Trophoblast cell (in vitro differentiated cells and primary cell): ENCODE data around the gene DSCAM.

Source experiments
- DNase-seq, 2 donors: peaks; one replicate each; pipeline ENCODE4 v3.0.0-alpha.2; 2016
- H2AFZ ChIP-seq: 2 replicates; pipeline ENCODE4 v1.6.1; 2013; ENCODE audit warnings: low read length, moderate library complexity, mild to moderate bottlenecking; ENCODE audit not compliant: insufficient read depth, poor library complexity
- H2AK5ac ChIP-seq: 2 replicates; pipeline ENCODE4 v1.6.1; 2013; ENCODE audit warnings: mild to moderate bottlenecking, low read length
- H2BK120ac ChIP-seq: 2 replicates; pipeline ENCODE4 v1.6.1; 2013; ENCODE audit warnings: low read length, mild to moderate bottlenecking, moderate library complexity; ENCODE audit not compliant: insufficient read depth, poor library complexity
- H2BK12ac ChIP-seq: 2 replicates; pipeline ENCODE4 v1.6.1; 2013; ENCODE audit warnings: mild to moderate bottlenecking, low read length, moderate library complexity
- H2BK5ac ChIP-seq: 2 replicates; pipeline ENCODE4 v1.6.1; 2013; ENCODE audit warnings: low read length, low read depth, moderate library complexity, mild to moderate bottlenecking; ENCODE audit not compliant: poor library complexity
- H3K14ac ChIP-seq: 2 replicates; pipeline ENCODE4 v1.6.1; 2013; ENCODE audit warnings: mild to moderate bottlenecking, low read length
- H3K18ac ChIP-seq: 2 replicates; pipeline ENCODE4 v1.6.1; 2013; ENCODE audit warnings: mild to moderate bottlenecking, low read length
- H3K23ac ChIP-seq: 2 replicates; pipeline ENCODE4 v1.6.1; 2013; ENCODE audit warnings: low read length
- H3K27ac ChIP-seq: 2 replicates; pipeline ENCODE4 v1.5.1; 2013; ENCODE audit warnings: low read depth, mild to moderate bottlenecking, inconsistent platforms, low read length, moderate library complexity
- H3K27me3 ChIP-seq: 2 replicates; pipeline ENCODE4 v1.6.1; 2013; ENCODE audit warnings: inconsistent platforms, mild to moderate bottlenecking, low read length, moderate library complexity; ENCODE audit not compliant: insufficient read depth
- H3K36me3 ChIP-seq, 2 experiments: 1 replicate in 1 of 2; 2 replicates in 1 of 2; pipeline ENCODE4 v1.6.1; 2013; ENCODE audit warnings: low read length in 2 of 2, mild to moderate bottlenecking in 2 of 2, moderate library complexity in 1 of 2; ENCODE audit not compliant: insufficient read depth in 2 of 2, control insufficient read depth in 1 of 2
- H3K4ac ChIP-seq: 2 replicates; pipeline ENCODE4 v1.6.1; 2013; ENCODE audit warnings: low read depth, mild to moderate bottlenecking, low read length, moderate library complexity
- H3K4me1 ChIP-seq, 2 experiments: 1 replicate in 1 of 2; 2 replicates in 1 of 2; pipeline ENCODE4 v1.6.1; 2013; ENCODE audit warnings: low read length in 2 of 2, mild to moderate bottlenecking in 2 of 2, moderate library complexity in 1 of 2; ENCODE audit not compliant: insufficient read depth in 2 of 2, control insufficient read depth in 1 of 2
- H3K4me2 ChIP-seq: 2 replicates; pipeline ENCODE4 v1.6.1; 2013; ENCODE audit warnings: inconsistent platforms, mild to moderate bottlenecking, low read length, moderate library complexity
- H3K4me3 ChIP-seq: 2 replicates; pipeline ENCODE4 v1.5.1; 2013; ENCODE audit warnings: mild to moderate bottlenecking, low read depth, low read length, inconsistent platforms
- H3K79me1 ChIP-seq: one replicate; pipeline ENCODE4 v1.6.1; 2013; ENCODE audit warnings: low read length
- H3K79me2 ChIP-seq: 2 replicates; pipeline ENCODE4 v1.6.1; 2013; ENCODE audit warnings: low read length, mild to moderate bottlenecking; ENCODE audit not compliant: control insufficient read depth, insufficient read depth, poor library complexity
- H3K9ac ChIP-seq: 2 replicates; pipeline ENCODE4 v1.6.1; 2013; ENCODE audit warnings: mild to moderate bottlenecking, low read length
- H3K9me3 ChIP-seq: 2 replicates; pipeline ENCODE4 v1.6.1; 2013; ENCODE audit warnings: low read depth, mild to moderate bottlenecking, control low read depth, inconsistent platforms, low read length; ENCODE audit not compliant: insufficient read depth
- H4K12ac ChIP-seq: 2 replicates; pipeline ENCODE4 v1.6.1; 2013; ENCODE audit warnings: low read depth, mild to moderate bottlenecking, low read length, moderate library complexity
- H4K8ac ChIP-seq: 2 replicates; pipeline ENCODE4 v1.6.1; 2013; ENCODE audit warnings: low read depth, mild to moderate bottlenecking, low read length, moderate library complexity
- H4K91ac ChIP-seq: one replicate; pipeline ENCODE4 v1.6.1; 2013; ENCODE audit warnings: low read depth, mild to moderate bottlenecking, low read length, moderate library complexity
- WGBS: extraction: QIAGEN DNeasy Blood & Tissue Kit; methylation state at CpG from one replicate; pipeline ENCODE4 v1.1.7; 2013; ENCODE audit warnings: missing lambda C conversion rate; ENCODE audit not compliant: insufficient read length, insufficient coverage; ENCODE audit errors: extremely low coverage; 5-methylcytosine and 5-hydroxymethylcytosine counted together

The DSCAM gene

DNA sequence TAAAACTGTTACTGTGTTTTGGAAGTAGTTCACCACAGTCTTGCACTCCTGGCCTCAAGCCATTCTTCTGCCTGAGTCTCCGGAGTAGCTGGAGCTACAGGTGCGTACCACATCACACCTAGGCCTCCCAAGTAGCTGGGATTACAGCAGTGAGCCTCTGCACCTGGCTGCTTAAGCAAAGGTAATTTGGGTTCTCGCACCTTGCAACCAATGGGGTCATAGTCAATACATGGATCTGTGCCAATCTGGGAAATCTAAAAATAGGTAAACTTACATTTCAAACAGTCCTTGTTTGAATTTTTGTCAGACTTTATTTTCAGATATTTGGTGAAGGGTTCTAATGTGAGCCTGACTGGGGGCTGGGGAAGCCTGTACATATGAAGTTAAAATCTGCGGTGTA lies 513.2 kb downstream of the DSCAM start:
- H3K4me2 ChIP-seq = no peak overlapping the region
- H3K36me3 ChIP-seq = no peaks in the 10 kb centered on the region
- H2BK5ac ChIP-seq = no peak overlapping the region
- no peak for DNase-seq
- H3K27ac ChIP-seq = no peak overlapping the region
- no peak overlapping the region for H2BK12ac ChIP-seq
- H3K4ac ChIP-seq = no peak overlapping the region
- H3K18ac ChIP-seq = no peak overlapping the region
- no peak overlapping the region for H4K91ac ChIP-seq
- H3K9ac ChIP-seq = no peak overlapping the region
- no peak overlapping the region for H3K14ac ChIP-seq
- no peaks in the 10 kb centered on the region for H3K79me2 ChIP-seq
- no peaks in the 10 kb centered on the region for H3K4me1 ChIP-seq
- H3K9me3 ChIP-seq = peaks cover 2% of the 10 kb centered on the region
- no peak overlapping the region for H2AK5ac ChIP-seq
- H3K79me1 ChIP-seq = no peaks in the 10 kb centered on the region
- no peak overlapping the region for H4K8ac ChIP-seq
- H2BK120ac ChIP-seq = no peak overlapping the region
- no peak overlapping the region for H2AFZ ChIP-seq
- no CpG with 5 or more reads among the region's 4 CpGs for WGBS
- H3K27me3 ChIP-seq = no peaks in the 10 kb centered on the region
- H3K4me3 ChIP-seq = no peak overlapping the region
- H4K12ac ChIP-seq = no peak overlapping the region
- H3K23ac ChIP-seq = no peak overlapping the region

DNA sequence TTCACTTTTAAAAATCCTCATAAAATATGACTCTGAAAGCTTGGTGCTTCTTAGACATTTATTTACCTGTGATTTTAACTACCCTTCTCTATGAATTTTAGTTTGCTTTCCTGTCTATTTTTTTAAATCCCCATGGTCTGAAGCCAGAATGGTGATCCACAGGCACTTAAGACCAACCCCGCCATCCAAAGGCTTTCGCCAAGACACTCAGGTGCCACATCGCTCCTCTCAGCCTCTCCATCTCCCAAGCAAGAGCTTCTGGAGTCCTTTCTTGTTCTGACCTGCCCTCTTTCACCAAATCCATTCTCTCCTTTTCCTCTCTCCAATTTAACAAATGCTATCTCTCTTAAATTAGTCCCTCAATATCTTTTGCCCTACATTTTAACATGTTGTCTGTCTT lies 515.2 kb downstream of the DSCAM start:
- Histone ChIP-seq H3K4me2 (no peak overlapping the region), H2BK120ac (no peak overlapping the region), H3K27me3 (no peaks in the 10 kb centered on the region), H2BK12ac (no peak overlapping the region), H2BK5ac (no peak overlapping the region), H4K8ac (no peak overlapping the region), H3K14ac (no peak overlapping the region), H3K79me2 (no peaks in the 10 kb centered on the region), H3K18ac (no peak overlapping the region), H3K23ac (no peak overlapping the region), H3K4ac (no peak overlapping the region), H2AK5ac (no peak overlapping the region), H3K79me1 (no peaks in the 10 kb centered on the region), H3K9me3 (no peaks in the 10 kb centered on the region), H3K4me3 (no peak overlapping the region), H3K36me3 (no peaks in the 10 kb centered on the region), H4K12ac (no peak overlapping the region), H3K9ac (no peak overlapping the region), H3K27ac (no peak overlapping the region), H3K4me1 (no peaks in the 10 kb centered on the region), H2AFZ (no peak overlapping the region), H4K91ac (no peak overlapping the region)
- no CpG with 5 or more reads among the region's 3 CpGs for WGBS
- DNase-seq = no peak

DNA sequence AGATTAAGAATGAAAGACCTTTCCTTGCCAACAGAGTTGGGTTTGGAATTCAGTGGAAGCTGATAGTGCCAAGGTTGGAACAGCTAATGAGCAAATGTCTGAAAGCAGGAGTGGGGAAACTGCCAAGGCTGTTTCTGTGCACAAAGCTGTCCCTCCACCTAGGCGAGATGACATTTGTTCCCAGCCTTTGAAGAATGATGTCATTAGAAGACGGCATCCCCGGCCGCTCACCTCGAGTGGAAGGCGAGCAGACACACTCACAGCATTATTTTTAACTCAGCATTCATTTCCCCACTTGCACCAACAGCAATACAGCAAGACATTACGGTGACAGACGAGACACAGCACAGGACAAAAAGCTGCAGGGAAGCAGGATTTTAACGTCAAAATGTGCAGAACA lies 515.8 kb downstream of the DSCAM start:
- no peaks in the 10 kb centered on the region for H3K4me1 ChIP-seq
- no peaks in the 10 kb centered on the region for H3K79me1 ChIP-seq
- no peak overlapping the region for H3K4ac ChIP-seq
- DNase-seq = no peak
- H4K12ac ChIP-seq = no peak overlapping the region
- no peaks in the 10 kb centered on the region for H3K36me3 ChIP-seq
- no peak overlapping the region for H2AK5ac ChIP-seq
- no peaks in the 10 kb centered on the region for H3K9me3 ChIP-seq
- H2AFZ ChIP-seq = no peak overlapping the region
- WGBS = no CpG with 5 or more reads among the region's 9 CpGs
- no peak overlapping the region for H4K8ac ChIP-seq
- H2BK120ac ChIP-seq = no peak overlapping the region
- H3K23ac ChIP-seq = no peak overlapping the region
- H3K9ac ChIP-seq = no peak overlapping the region
- H3K14ac ChIP-seq = no peak overlapping the region
- H2BK5ac ChIP-seq = no peak overlapping the region
- H4K91ac ChIP-seq = no peak overlapping the region
- no peak overlapping the region for H3K18ac ChIP-seq
- H3K27me3 ChIP-seq = no peaks in the 10 kb centered on the region
- no peak overlapping the region for H2BK12ac ChIP-seq
- no peak overlapping the region for H3K4me2 ChIP-seq
- H3K79me2 ChIP-seq = no peaks in the 10 kb centered on the region
- H3K27ac ChIP-seq = no peak overlapping the region
- H3K4me3 ChIP-seq = no peak overlapping the region

DNA sequence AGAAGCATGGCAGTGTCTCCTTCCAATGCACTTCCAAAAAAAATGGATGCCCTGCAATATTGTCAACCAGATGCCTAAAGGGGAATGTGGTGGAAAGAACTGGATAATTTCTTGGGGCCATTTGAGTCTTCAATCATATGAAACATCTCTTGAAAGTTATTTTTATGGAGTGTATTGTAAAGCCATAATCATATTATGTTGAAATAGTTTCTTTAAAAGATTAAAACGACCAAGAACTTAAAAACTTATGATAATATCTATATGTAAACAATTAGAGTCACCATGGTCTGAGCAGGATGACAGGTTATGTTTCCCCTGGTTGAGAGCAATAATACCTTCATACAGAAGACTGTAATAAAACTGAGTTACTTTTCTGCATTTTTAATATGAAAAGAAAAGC lies 522.6 kb downstream of the DSCAM start:
- H4K12ac ChIP-seq = no peak overlapping the region
- no peak overlapping the region for H2AFZ ChIP-seq
- no peak overlapping the region for H3K14ac ChIP-seq
- H4K8ac ChIP-seq = no peak overlapping the region
- no peak overlapping the region for H3K4me3 ChIP-seq
- no peak overlapping the region for H2AK5ac ChIP-seq
- WGBS = no CpG with 5 or more reads among the region's 1 CpG
- no peak overlapping the region for H3K27ac ChIP-seq
- H3K23ac ChIP-seq = no peak overlapping the region
- no peak overlapping the region for H3K4me2 ChIP-seq
- no peaks in the 10 kb centered on the region for H3K79me2 ChIP-seq
- no peak for DNase-seq
- no peak overlapping the region for H3K4ac ChIP-seq
- H2BK5ac ChIP-seq = no peak overlapping the region
- H3K9me3 ChIP-seq = no peaks in the 10 kb centered on the region
- no peaks in the 10 kb centered on the region for H3K79me1 ChIP-seq
- no peaks in the 10 kb centered on the region for H3K36me3 ChIP-seq
- no peaks in the 10 kb centered on the region for H3K27me3 ChIP-seq
- no peak overlapping the region for H3K18ac ChIP-seq
- no peak overlapping the region for H2BK120ac ChIP-seq
- no peak overlapping the region for H2BK12ac ChIP-seq
- no peak overlapping the region for H3K9ac ChIP-seq
- no peak overlapping the region for H4K91ac ChIP-seq
- H3K4me1 ChIP-seq = no peaks in the 10 kb centered on the region
